ENCODE data around the gene SHROOM4.

Gene SHROOM4

GRCh38 chrX:50677789-50678188, 136.2 kb downstream of the SHROOM4 start:
- Histone ChIP-seq H3K4me3 (ENCODE audit: low read length in 2 of 2) (no peak overlapping the region), H3K9ac (ENCODE audit: low read length in 2 of 2) (no peak overlapping the region), H3K27ac (ENCODE audit: low read length) (no peak overlapping the region), H3K4me1 (ENCODE audit: control insufficient read depth, insufficient read depth, low read length) (no peaks in the 10 kb centered on the region), H3K9me3 (ENCODE audit: control insufficient read depth in 2 of 2, low read length in 2 of 2) (no peaks in the 10 kb centered on the region), H3K27me3 (ENCODE audit: control insufficient read depth in 1 of 2, insufficient read depth in 2 of 2, low read length in 2 of 2) (no peaks in the 10 kb centered on the region), H3K36me3 (ENCODE audit: control insufficient read depth in 2 of 2, insufficient read depth in 2 of 2, low read length in 2 of 2) (no peaks in the 10 kb centered on the region)

GRCh38 chrX:50671661-50672060, 142.3 kb downstream of the SHROOM4 start:
- no peak overlapping the region for H3K27ac ChIP-seq (ENCODE audit: low read length)
- no peak overlapping the region for H3K9ac ChIP-seq (ENCODE audit: low read length in 2 of 2)
- no peaks in the 10 kb centered on the region for H3K4me1 ChIP-seq (ENCODE audit: control insufficient read depth, insufficient read depth, low read length)
- no peak overlapping the region for H3K4me3 ChIP-seq (ENCODE audit: low read length in 2 of 2)
- no peaks in the 10 kb centered on the region for H3K36me3 ChIP-seq (ENCODE audit: control insufficient read depth in 2 of 2, insufficient read depth in 2 of 2, low read length in 2 of 2)
- no peaks in the 10 kb centered on the region for H3K9me3 ChIP-seq (ENCODE audit: control insufficient read depth in 2 of 2, low read length in 2 of 2)
- peaks cover 0 to 4% of the 10 kb centered on the region in 2 donors for H3K27me3 ChIP-seq (ENCODE audit: control insufficient read depth in 1 of 2, insufficient read depth in 2 of 2, low read length in 2 of 2)

- Histone ChIP-seq H3K4me1 (ENCODE audit: control insufficient read depth, insufficient read depth, low read length) (no peaks in the 10 kb centered on the region), H3K36me3 (ENCODE audit: control insufficient read depth in 2 of 2, insufficient read depth in 2 of 2, low read length in 2 of 2) (no peaks in the 10 kb centered on the region), H3K9ac (ENCODE audit: low read length in 2 of 2) (no peak overlapping the region), H3K27me3 (ENCODE audit: control insufficient read depth in 1 of 2, insufficient read depth in 2 of 2, low read length in 2 of 2) (peaks cover 0 to 4% of the 10 kb centered on the region in 2 donors), H3K4me3 (ENCODE audit: low read length in 2 of 2) (no peak overlapping the region), H3K27ac (ENCODE audit: low read length) (no peak overlapping the region), H3K9me3 (ENCODE audit: control insufficient read depth in 2 of 2, low read length in 2 of 2) (no peaks in the 10 kb centered on the region)
Measured at GRCh38 chrX:50668860-50669259, 145.1 kb downstream of the SHROOM4 start.

- Histone ChIP-seq H3K27me3 (ENCODE audit: control insufficient read depth in 1 of 2, insufficient read depth in 2 of 2, low read length in 2 of 2) (peaks cover 0 to 2% of the 10 kb centered on the region in 2 donors), H3K36me3 (ENCODE audit: control insufficient read depth in 2 of 2, insufficient read depth in 2 of 2, low read length in 2 of 2) (no peaks in the 10 kb centered on the region), H3K4me3 (ENCODE audit: low read length in 2 of 2) (no peak overlapping the region), H3K9ac (ENCODE audit: low read length in 2 of 2) (no peak overlapping the region), H3K27ac (ENCODE audit: low read length) (no peak overlapping the region), H3K9me3 (ENCODE audit: control insufficient read depth in 2 of 2, low read length in 2 of 2) (no peaks in the 10 kb centered on the region), H3K4me1 (ENCODE audit: control insufficient read depth, insufficient read depth, low read length) (no peaks in the 10 kb centered on the region)
Measured at GRCh38 chrX:50648156-50648555, 165.8 kb downstream of the SHROOM4 start.

GRCh38 chrX:50644496-50644895, 169.5 kb downstream of the SHROOM4 start:
- no peaks in the 10 kb centered on the region for H3K9me3 ChIP-seq (ENCODE audit: control insufficient read depth in 2 of 2, low read length in 2 of 2)
- no peak overlapping the region for H3K4me3 ChIP-seq (ENCODE audit: low read length in 2 of 2)
- H3K36me3 ChIP-seq (ENCODE audit: control insufficient read depth in 2 of 2, insufficient read depth in 2 of 2, low read length in 2 of 2): no peaks in the 10 kb centered on the region
- no peak overlapping the region for H3K27ac ChIP-seq (ENCODE audit: low read length)
- peaks cover 0 to 2% of the 10 kb centered on the region in 2 donors for H3K27me3 ChIP-seq (ENCODE audit: control insufficient read depth in 1 of 2, insufficient read depth in 2 of 2, low read length in 2 of 2)
- H3K9ac ChIP-seq (ENCODE audit: low read length in 2 of 2): no peak overlapping the region
- no peaks in the 10 kb centered on the region for H3K4me1 ChIP-seq (ENCODE audit: control insufficient read depth, insufficient read depth, low read length)

GRCh38 chrX:50643525-50644137, 170.4 kb downstream of the SHROOM4 start:
- no peak overlapping the region for H3K9ac ChIP-seq (ENCODE audit: low read length in 2 of 2)
- H3K36me3 ChIP-seq (ENCODE audit: control insufficient read depth in 2 of 2, insufficient read depth in 2 of 2, low read length in 2 of 2): no peaks in the 10 kb centered on the region
- no peaks in the 10 kb centered on the region for H3K4me1 ChIP-seq (ENCODE audit: control insufficient read depth, insufficient read depth, low read length)
- no peak overlapping the region for H3K27ac ChIP-seq (ENCODE audit: low read length)
- H3K4me3 ChIP-seq (ENCODE audit: low read length in 2 of 2): no peak overlapping the region
- H3K9me3 ChIP-seq (ENCODE audit: control insufficient read depth in 2 of 2, low read length in 2 of 2): no peaks in the 10 kb centered on the region
- H3K27me3 ChIP-seq (ENCODE audit: control insufficient read depth in 1 of 2, insufficient read depth in 2 of 2, low read length in 2 of 2): peaks cover 0 to 2% of the 10 kb centered on the region in 2 donors

- Histone ChIP-seq H3K4me3 (ENCODE audit: low read length in 2 of 2) (no peak overlapping the region), H3K4me1 (ENCODE audit: control insufficient read depth, insufficient read depth, low read length) (peaks cover 1% of the 10 kb centered on the region), H3K36me3 (ENCODE audit: control insufficient read depth in 2 of 2, insufficient read depth in 2 of 2, low read length in 2 of 2) (no peaks in the 10 kb centered on the region), H3K27ac (ENCODE audit: low read length) (no peak overlapping the region), H3K9ac (ENCODE audit: low read length in 2 of 2) (no peak overlapping the region), H3K9me3 (ENCODE audit: control insufficient read depth in 2 of 2, low read length in 2 of 2) (no peaks in the 10 kb centered on the region), H3K27me3 (ENCODE audit: control insufficient read depth in 1 of 2, insufficient read depth in 2 of 2, low read length in 2 of 2) (peaks cover 0 to 13% of the 10 kb centered on the region in 2 donors)
Measured at GRCh38 chrX:50638123-50638522, 175.9 kb downstream of the SHROOM4 start.

- Histone ChIP-seq H3K27me3 (ENCODE audit: control insufficient read depth in 1 of 2, insufficient read depth in 2 of 2, low read length in 2 of 2) (peaks cover 0 to 14% of the 10 kb centered on the region in 2 donors), H3K4me3 (ENCODE audit: low read length in 2 of 2) (no peak overlapping the region), H3K4me1 (ENCODE audit: control insufficient read depth, insufficient read depth, low read length) (peaks cover 3% of the 10 kb centered on the region), H3K9ac (ENCODE audit: low read length in 2 of 2) (no peak overlapping the region), H3K27ac (ENCODE audit: low read length) (no peak overlapping the region), H3K36me3 (ENCODE audit: control insufficient read depth in 2 of 2, insufficient read depth in 2 of 2, low read length in 2 of 2) (no peaks in the 10 kb centered on the region), H3K9me3 (ENCODE audit: control insufficient read depth in 2 of 2, low read length in 2 of 2) (no peaks in the 10 kb centered on the region)
Measured at GRCh38 chrX:50635817-50636365, 178.1 kb downstream of the SHROOM4 start.

GRCh38 chrX:50635162-50635561, 178.8 kb downstream of the SHROOM4 start:
- no peak overlapping the region for H3K27ac ChIP-seq (ENCODE audit: low read length)
- H3K4me1 ChIP-seq (ENCODE audit: control insufficient read depth, insufficient read depth, low read length): peaks cover 3% of the 10 kb centered on the region

GRCh38 chrX:50629774-50630173, 184.2 kb downstream of the SHROOM4 start:
- Histone ChIP-seq H3K36me3 (ENCODE audit: control insufficient read depth in 2 of 2, insufficient read depth in 2 of 2, low read length in 2 of 2) (no peaks in the 10 kb centered on the region), H3K27ac (ENCODE audit: low read length) (no peak overlapping the region), H3K9ac (ENCODE audit: low read length in 2 of 2) (no peak overlapping the region), H3K9me3 (ENCODE audit: control insufficient read depth in 2 of 2, low read length in 2 of 2) (no peaks in the 10 kb centered on the region), H3K4me1 (ENCODE audit: control insufficient read depth, insufficient read depth, low read length) (peaks cover 3% of the 10 kb centered on the region), H3K27me3 (ENCODE audit: control insufficient read depth in 1 of 2, insufficient read depth in 2 of 2, low read length in 2 of 2) (peaks cover 0 to 12% of the 10 kb centered on the region in 2 donors), H3K4me3 (ENCODE audit: low read length in 2 of 2) (no peak overlapping the region)

More at GRCh38 chrX:50635162-50635561, 178.8 kb downstream of the SHROOM4 start:
- no peaks in the 10 kb centered on the region for H3K9me3 ChIP-seq (ENCODE audit: control insufficient read depth in 2 of 2, low read length in 2 of 2)
- H3K36me3 ChIP-seq (ENCODE audit: control insufficient read depth in 2 of 2, insufficient read depth in 2 of 2, low read length in 2 of 2): no peaks in the 10 kb centered on the region
- no peak overlapping the region for H3K4me3 ChIP-seq (ENCODE audit: low read length in 2 of 2)
- H3K27me3 ChIP-seq (ENCODE audit: control insufficient read depth in 1 of 2, insufficient read depth in 2 of 2, low read length in 2 of 2): peaks cover 0 to 14% of the 10 kb centered on the region in 2 donors
- no peak overlapping the region for H3K9ac ChIP-seq (ENCODE audit: low read length in 2 of 2)

GRCh38 chrX:50627696-50628095, 186.3 kb downstream of the SHROOM4 start:
- H3K27me3 ChIP-seq (ENCODE audit: control insufficient read depth in 1 of 2, insufficient read depth in 2 of 2, low read length in 2 of 2): peaks cover 0 to 10% of the 10 kb centered on the region in 2 donors
- no peak overlapping the region for H3K4me3 ChIP-seq (ENCODE audit: low read length in 2 of 2)
- no peaks in the 10 kb centered on the region for H3K36me3 ChIP-seq (ENCODE audit: control insufficient read depth in 2 of 2, insufficient read depth in 2 of 2, low read length in 2 of 2)
- no peak overlapping the region for H3K9ac ChIP-seq (ENCODE audit: low read length in 2 of 2)
- H3K4me1 ChIP-seq (ENCODE audit: control insufficient read depth, insufficient read depth, low read length): no peaks in the 10 kb centered on the region
- no peak overlapping the region for H3K27ac ChIP-seq (ENCODE audit: low read length)
- no peaks in the 10 kb centered on the region for H3K9me3 ChIP-seq (ENCODE audit: control insufficient read depth in 2 of 2, low read length in 2 of 2)

All from stomach smooth muscle (tissue), 2 donors.